ENCODE measurements around the gene SPINK9. TPM values are rescaled to one million over a fixed set of nuclear protein-coding genes. Genes with fewer than 3 reads are reported as not detected.

Gene SPINK9
- polyA plus RNA-seq, 3 donors = not detected

DNA sequence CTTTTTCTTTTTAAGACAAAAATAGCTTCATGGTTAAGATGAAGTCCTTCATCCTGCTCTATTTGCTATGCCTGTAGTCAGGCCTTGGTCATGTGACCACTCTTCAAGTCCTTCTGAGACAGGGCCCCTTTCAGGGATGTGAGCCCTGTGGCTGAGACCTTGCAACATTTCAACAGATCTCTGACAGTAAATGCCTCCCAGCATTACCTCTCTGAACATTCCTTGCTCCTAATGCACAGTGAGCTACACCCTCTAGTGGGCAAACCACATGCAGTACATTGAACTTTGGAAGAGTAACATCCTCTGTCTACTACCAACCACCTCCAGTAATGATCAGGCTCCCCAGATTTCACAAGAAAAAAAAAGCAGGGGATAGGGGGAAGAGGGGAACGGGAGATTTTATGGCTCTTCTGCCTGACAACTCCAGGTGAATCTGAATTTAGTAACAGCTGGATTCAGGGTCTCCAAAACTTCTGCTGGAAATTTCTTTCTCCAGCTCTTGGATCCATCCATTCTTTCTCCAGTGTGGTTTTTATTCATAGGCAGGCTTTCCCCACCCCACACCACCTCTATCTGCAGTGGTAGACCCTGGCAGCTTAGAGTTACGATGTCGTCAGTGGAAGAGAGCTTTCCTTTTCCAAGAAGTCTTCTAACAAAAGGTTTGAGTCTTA, 39.5 kb downstream of the SPINK9 start:
- no peak overlapping the region for H2AFZ ChIP-seq (ENCODE audit: insufficient read depth, low read depth, low read length, poor library complexity, severe bottlenecking)
- H3K4me1 ChIP-seq (ENCODE audit: control insufficient read depth in 1 of 2, insufficient read depth in 2 of 2, low read length in 2 of 2) = peaks cover 4 to 7% of the 10 kb centered on the region in 2 donors
- peaks cover 6 to 9% of the 10 kb centered on the region in 2 donors for H3K36me3 Mint-ChIP-seq
- peaks cover 8 to 13% of the 10 kb centered on the region in 2 donors for H3K9me3 ChIP-seq (replicated peaks in 1 of 2; ENCODE audit: control insufficient read depth in 1 of 2, insufficient read depth in 1 of 2, low read length in 2 of 2)
- H3K27me3 Mint-ChIP-seq (ENCODE audit: low read depth in 3 of 3) = no peaks in the 10 kb centered on the region
- H3K27me3 ChIP-seq (ENCODE audit: control insufficient read depth in 2 of 2, insufficient read depth in 2 of 2, low read length in 2 of 2) = no peaks in the 10 kb centered on the region
- no peak overlapping the region for H3K4me3 ChIP-seq (replicated peaks in 1 of 3; ENCODE audit: low read depth in 2 of 3, low read length in 3 of 3)
- no peak overlapping the region for H3K4me2 ChIP-seq (replicated peaks; ENCODE audit: extremely low read depth, low read length, poor library complexity, severe bottlenecking)
- peaks cover 9 to 15% (median 14%) of the 10 kb centered on the region in 7 donors for H3K9me3 Mint-ChIP-seq
- no CpG with 5 or more reads among the region's 3 CpGs for WGBS (ENCODE audit: insufficient coverage)
- H3K79me2 ChIP-seq (ENCODE audit: insufficient read depth, low read length) = no peaks in the 10 kb centered on the region
- intact Hi-C loops (cut with micrococcal nuclease) = loop anchor here (5.0 to 10.0 kb wide), 2 partner anchors 198 to 200 kb away; no protein-coding TSS in a partner anchor
- no peaks in the 10 kb centered on the region for H4K20me1 ChIP-seq (ENCODE audit: insufficient read depth, low read length)
- no peak overlapping the region for H3K4me3 Mint-ChIP-seq
- peak; percentile 27 to 57 (median 49) for DNase-seq
- H3K4me1 Mint-ChIP-seq = peaks cover 13% of the 10 kb centered on the region
- H3K27ac Mint-ChIP-seq = peak overlapping the region in 1 of 7 donors; percentile 32
- TF ChIP-seq, protein P1, sequence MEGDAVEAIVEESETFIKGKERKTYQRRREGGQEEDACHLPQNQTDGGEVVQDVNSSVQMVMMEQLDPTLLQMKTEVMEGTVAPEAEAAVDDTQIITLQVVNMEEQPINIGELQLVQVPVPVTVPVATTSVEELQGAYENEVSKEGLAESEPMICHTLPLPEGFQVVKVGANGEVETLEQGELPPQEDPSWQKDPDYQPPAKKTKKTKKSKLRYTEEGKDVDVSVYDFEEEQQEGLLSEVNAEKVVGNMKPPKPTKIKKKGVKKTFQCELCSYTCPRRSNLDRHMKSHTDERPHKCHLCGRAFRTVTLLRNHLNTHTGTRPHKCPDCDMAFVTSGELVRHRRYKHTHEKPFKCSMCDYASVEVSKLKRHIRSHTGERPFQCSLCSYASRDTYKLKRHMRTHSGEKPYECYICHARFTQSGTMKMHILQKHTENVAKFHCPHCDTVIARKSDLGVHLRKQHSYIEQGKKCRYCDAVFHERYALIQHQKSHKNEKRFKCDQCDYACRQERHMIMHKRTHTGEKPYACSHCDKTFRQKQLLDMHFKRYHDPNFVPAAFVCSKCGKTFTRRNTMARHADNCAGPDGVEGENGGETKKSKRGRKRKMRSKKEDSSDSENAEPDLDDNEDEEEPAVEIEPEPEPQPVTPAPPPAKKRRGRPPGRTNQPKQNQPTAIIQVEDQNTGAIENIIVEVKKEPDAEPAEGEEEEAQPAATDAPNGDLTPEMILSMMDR (IDR thresholded peaks at IDR 0.05) = peak; percentile 78
- H3K9ac ChIP-seq (ENCODE audit: insufficient read depth, low read length, poor library complexity, severe bottlenecking) = no peak overlapping the region
- peaks cover 0 to 9% of the 10 kb centered on the region in 2 donors for H3K36me3 ChIP-seq (replicated peaks in 1 of 2; ENCODE audit: control insufficient read depth in 1 of 2, insufficient read depth in 2 of 2, low read length in 2 of 2)
- H3K27ac ChIP-seq (ENCODE audit: low read depth in 1 of 2, low read length in 2 of 2) = no peak overlapping the region

DNA sequence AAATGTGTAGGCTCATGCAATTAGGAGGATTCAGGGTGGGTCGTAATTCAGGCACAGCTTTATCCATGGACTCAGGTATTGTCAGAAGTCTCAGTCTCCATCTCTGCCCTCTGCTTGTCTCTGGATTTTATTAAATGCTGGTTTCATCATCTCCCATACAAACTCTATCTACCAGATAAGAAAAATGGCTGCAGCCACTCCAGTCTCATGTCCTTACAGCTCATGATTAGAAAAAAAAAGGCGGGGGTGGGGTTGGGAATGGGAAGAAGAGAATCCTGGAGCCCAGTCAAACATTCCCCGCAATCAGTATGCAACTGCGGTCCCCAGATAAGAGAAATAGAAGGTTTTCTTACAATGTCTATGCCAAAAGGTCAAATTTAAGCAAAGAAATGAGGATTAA, 40.8 kb downstream of the SPINK9 start:
- Histone ChIP-seq H3K27ac (ENCODE audit: low read depth in 1 of 2, low read length in 2 of 2) (no peak overlapping the region), H3K79me2 (ENCODE audit: insufficient read depth, low read length) (no peaks in the 10 kb centered on the region), H4K20me1 (ENCODE audit: insufficient read depth, low read length) (no peaks in the 10 kb centered on the region), H3K27me3 (ENCODE audit: control insufficient read depth in 2 of 2, insufficient read depth in 2 of 2, low read length in 2 of 2) (no peaks in the 10 kb centered on the region), H3K4me2 (replicated peaks; ENCODE audit: extremely low read depth, low read length, poor library complexity, severe bottlenecking) (no peak overlapping the region), H2AFZ (ENCODE audit: insufficient read depth, low read depth, low read length, poor library complexity, severe bottlenecking) (no peak overlapping the region), H3K4me3 (replicated peaks in 1 of 3; ENCODE audit: low read depth in 2 of 3, low read length in 3 of 3) (no peak overlapping the region), H3K36me3 (replicated peaks in 1 of 2; ENCODE audit: control insufficient read depth in 1 of 2, insufficient read depth in 2 of 2, low read length in 2 of 2) (peaks cover 0 to 9% of the 10 kb centered on the region in 2 donors), H3K4me1 (ENCODE audit: control insufficient read depth in 1 of 2, insufficient read depth in 2 of 2, low read length in 2 of 2) (peaks cover 4 to 7% of the 10 kb centered on the region in 2 donors), H3K9ac (ENCODE audit: insufficient read depth, low read length, poor library complexity, severe bottlenecking) (no peak overlapping the region), H3K9me3 (replicated peaks in 1 of 2; ENCODE audit: control insufficient read depth in 1 of 2, insufficient read depth in 1 of 2, low read length in 2 of 2) (peaks cover 8 to 13% of the 10 kb centered on the region in 2 donors)
- Mint-ChIP-seq H3K36me3 (peaks cover 6 to 9% of the 10 kb centered on the region in 2 donors), H3K4me1 (peaks cover 13% of the 10 kb centered on the region), H3K27me3 (ENCODE audit: low read depth in 3 of 3) (peaks cover 0 to 2% (median 2%) of the 10 kb centered on the region in 3 donors), H3K9me3 (peaks cover 9 to 15% (median 14%) of the 10 kb centered on the region in 7 donors), H3K27ac (peak overlapping the region in 1 of 7 donors; percentile 43), H3K4me3 (no peak overlapping the region)
- WGBS (ENCODE audit: insufficient coverage) = 100% methylated on average over 1 of the region's 4 CpGs
- intact Hi-C loops (cut with micrococcal nuclease) = loop anchor here (5.0 to 10.0 kb wide), 2 partner anchors 199 to 201 kb away; no protein-coding TSS in a partner anchor
- DNase-seq = no peak
- TF ChIP-seq, protein P1 (IDR thresholded peaks at IDR 0.05) = no peak

Measured in CD14-positive monocyte (primary cell).